ENCODE results near the gene HPX.

GRCh38 chr11:6472934-6473333, 32.1 kb upstream of the HPX start:
- no peak for TF ChIP-seq PATZ1 (CRISPR knock-in tag; IDR thresholded peaks at IDR 0.05; ENCODE audit: borderline replicate concordance)
- TF ChIP-seq TCF4 (CRISPR knock-in tag; IDR thresholded peaks at IDR 0.05; ENCODE audit: borderline replicate concordance), result no peak
- TF ChIP-seq ZFP30 (CRISPR knock-in tag; IDR thresholded peaks at IDR 0.05), result no peak
- TF ChIP-seq PPARA (CRISPR knock-in tag; IDR thresholded peaks at IDR 0.05; ENCODE audit: borderline replicate concordance), result no peak

Data from SK-N-SH treated with all-trans-retinoic acid at 6 μM for 48 hours (cell line).